Measurements from ENCODE around the gene MBNL2. TPM values are rescaled to one million over a fixed set of nuclear protein-coding genes. Genes with fewer than 3 reads are reported as not detected.

MBNL2 gene
- polyA plus RNA-seq, 1 experiment: 27.4 TPM

DNA sequence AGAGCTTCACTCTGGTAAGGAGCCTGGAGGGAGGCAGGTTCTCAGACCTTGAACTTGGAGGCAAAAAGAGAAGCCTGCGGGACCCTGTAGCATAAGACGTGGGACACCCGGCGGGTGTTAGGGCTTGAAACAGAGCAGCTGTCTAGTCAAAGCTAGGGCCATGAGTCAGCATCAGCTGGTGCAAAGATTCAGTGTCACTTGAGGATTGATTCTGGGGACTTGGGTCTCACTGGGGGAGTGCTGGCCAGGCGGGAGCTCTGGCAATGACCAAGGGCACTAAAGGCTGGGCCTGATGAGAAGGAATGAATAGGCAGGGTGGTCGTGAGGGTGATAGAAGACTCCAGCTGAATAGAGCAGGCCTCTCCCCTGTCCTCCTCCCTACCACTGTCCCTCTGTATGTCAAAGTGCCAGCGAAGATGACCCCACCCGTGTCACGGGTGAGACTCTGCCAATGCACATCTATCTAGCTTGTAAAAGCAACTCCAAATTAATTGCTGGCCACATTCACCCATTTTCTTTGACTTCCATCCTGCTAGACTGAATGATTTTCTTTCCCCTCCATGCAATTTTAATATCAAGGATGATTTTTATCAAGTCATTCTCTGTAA is 97.1 kb downstream of the MBNL2 start:
- TF ChIP-seq, protein P1, sequence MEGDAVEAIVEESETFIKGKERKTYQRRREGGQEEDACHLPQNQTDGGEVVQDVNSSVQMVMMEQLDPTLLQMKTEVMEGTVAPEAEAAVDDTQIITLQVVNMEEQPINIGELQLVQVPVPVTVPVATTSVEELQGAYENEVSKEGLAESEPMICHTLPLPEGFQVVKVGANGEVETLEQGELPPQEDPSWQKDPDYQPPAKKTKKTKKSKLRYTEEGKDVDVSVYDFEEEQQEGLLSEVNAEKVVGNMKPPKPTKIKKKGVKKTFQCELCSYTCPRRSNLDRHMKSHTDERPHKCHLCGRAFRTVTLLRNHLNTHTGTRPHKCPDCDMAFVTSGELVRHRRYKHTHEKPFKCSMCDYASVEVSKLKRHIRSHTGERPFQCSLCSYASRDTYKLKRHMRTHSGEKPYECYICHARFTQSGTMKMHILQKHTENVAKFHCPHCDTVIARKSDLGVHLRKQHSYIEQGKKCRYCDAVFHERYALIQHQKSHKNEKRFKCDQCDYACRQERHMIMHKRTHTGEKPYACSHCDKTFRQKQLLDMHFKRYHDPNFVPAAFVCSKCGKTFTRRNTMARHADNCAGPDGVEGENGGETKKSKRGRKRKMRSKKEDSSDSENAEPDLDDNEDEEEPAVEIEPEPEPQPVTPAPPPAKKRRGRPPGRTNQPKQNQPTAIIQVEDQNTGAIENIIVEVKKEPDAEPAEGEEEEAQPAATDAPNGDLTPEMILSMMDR (IDR thresholded peaks at IDR 0.05; ENCODE audit: insufficient read depth, low read depth, low read length): no peak
- ChIA-PET CTCF (interaction anchor here (0.7 to 1.3 kb wide), 3 partner anchors 37 to 209 kb away, joined by 3 to 4 read pairs (median 3); no protein-coding TSS in a partner anchor), POLR2A (no interaction called here)
- no peak for DNase-seq (ENCODE audit: low read depth)
- Histone ChIP-seq H3K4me3 (ENCODE audit: low read depth, low read length) (no peak overlapping the region), H3K36me3 (ENCODE audit: control insufficient read depth, insufficient read depth, low read length) (peaks cover 7% of the 10 kb centered on the region), H3K27me3 (ENCODE audit: control insufficient read depth, insufficient read depth, low read length) (no peaks in the 10 kb centered on the region)

DNA sequence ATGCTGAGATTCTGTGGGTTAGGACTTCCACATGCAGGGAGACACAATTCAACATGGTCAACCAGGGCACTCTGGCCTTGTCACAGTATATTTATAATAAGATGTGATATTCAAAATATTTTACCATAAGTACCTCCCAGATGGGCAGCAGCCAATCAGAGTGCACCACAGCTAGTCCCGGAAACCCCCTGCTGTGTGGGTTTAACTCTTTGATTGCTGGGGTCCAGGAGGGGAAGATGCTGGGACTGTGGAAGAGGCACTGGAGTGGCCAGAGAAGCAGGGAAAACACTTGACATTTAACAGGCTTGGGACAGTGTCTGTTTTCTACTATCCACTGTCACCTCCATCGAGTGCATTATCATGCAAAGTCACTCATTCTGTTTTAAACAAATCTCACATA is 99.0 kb downstream of the MBNL2 start:
- TF ChIP-seq, protein P1 (IDR thresholded peaks at IDR 0.05; ENCODE audit: insufficient read depth, low read depth, low read length): no peak
- Histone ChIP-seq H3K4me3 (ENCODE audit: low read depth, low read length) (no peak overlapping the region), H3K36me3 (ENCODE audit: control insufficient read depth, insufficient read depth, low read length) (peaks cover 6% of the 10 kb centered on the region), H3K27me3 (ENCODE audit: control insufficient read depth, insufficient read depth, low read length) (no peaks in the 10 kb centered on the region)
- ChIA-PET CTCF (no interaction called here), POLR2A (no interaction called here)
- no peak for DNase-seq (ENCODE audit: low read depth)

GRCh38 chr13:97321616-97322321 is 99.6 kb downstream of the MBNL2 start:
- ChIA-PET CTCF (no interaction called here), POLR2A (no interaction called here)
- Histone ChIP-seq H3K27me3 (ENCODE audit: control insufficient read depth, insufficient read depth, low read length) (no peaks in the 10 kb centered on the region), H3K36me3 (ENCODE audit: control insufficient read depth, insufficient read depth, low read length) (peaks cover 5% of the 10 kb centered on the region), H3K4me3 (ENCODE audit: low read depth, low read length) (no peak overlapping the region)
- TF ChIP-seq, protein P1 (IDR thresholded peaks at IDR 0.05; ENCODE audit: insufficient read depth, low read depth, low read length): no peak
- DNase-seq (ENCODE audit: low read depth): no peak

DNA sequence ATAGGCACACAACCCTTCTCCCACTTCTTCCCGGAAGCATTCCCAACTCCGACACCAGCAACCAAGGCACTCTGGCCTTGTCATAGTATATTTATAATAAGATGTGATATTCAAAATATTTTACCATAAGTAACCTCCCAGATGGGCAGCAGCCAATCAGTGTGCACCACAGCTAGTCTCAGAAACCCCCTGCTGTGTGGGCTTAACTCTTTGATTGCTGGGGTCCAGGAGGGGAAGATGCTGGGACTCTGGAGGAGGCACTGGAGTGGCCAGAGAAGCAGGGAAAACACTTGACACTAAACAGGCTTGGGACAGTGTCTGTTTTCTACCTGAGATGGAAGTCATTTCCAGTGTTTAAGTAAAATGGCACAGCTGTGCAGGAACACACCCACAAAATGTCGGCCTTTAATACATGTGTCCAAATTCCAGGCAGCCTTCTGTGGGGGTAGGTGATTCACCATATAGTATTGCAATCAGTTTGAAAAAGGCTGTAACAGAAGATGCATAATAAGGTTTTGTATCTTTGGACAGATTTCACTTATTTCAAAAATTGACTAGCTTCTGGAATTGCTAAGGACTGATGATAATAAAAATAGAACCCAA is 100.7 kb downstream of the MBNL2 start:
- ChIA-PET CTCF (interaction anchor here (0.8 kb wide), 1 partner anchor 213 kb away, joined by 3 read pairs; no protein-coding TSS in a partner anchor), POLR2A (no interaction called here)
- Histone ChIP-seq H3K4me3 (ENCODE audit: low read depth, low read length) (no peak overlapping the region), H3K36me3 (ENCODE audit: control insufficient read depth, insufficient read depth, low read length) (peaks cover 5% of the 10 kb centered on the region), H3K27me3 (ENCODE audit: control insufficient read depth, insufficient read depth, low read length) (no peaks in the 10 kb centered on the region)
- TF ChIP-seq, protein P1 (IDR thresholded peaks at IDR 0.05; ENCODE audit: insufficient read depth, low read depth, low read length): no peak
- DNase-seq (ENCODE audit: low read depth): no peak

GRCh38 chr13:97324115-97324514 is 102.0 kb downstream of the MBNL2 start:
- TF ChIP-seq, protein P1 (IDR thresholded peaks at IDR 0.05; ENCODE audit: insufficient read depth, low read depth, low read length): no peak
- H3K4me3 ChIP-seq (ENCODE audit: low read depth, low read length): no peak overlapping the region
- no peaks in the 10 kb centered on the region for H3K27me3 ChIP-seq (ENCODE audit: control insufficient read depth, insufficient read depth, low read length)
- ChIA-PET CTCF (no interaction called here), POLR2A (no interaction called here)
- no peak for DNase-seq (ENCODE audit: low read depth)
- H3K36me3 ChIP-seq (ENCODE audit: control insufficient read depth, insufficient read depth, low read length): peaks cover 2% of the 10 kb centered on the region; the same call in 1 of the 2 replicates
